HL-60 (cell line): ENCODE data around the gene MORN5.

Experiments
- GABPA ChIP-seq: IDR thresholded peaks from 2 replicates; pipeline ENCODE4 v1.6.1; 2012; ENCODE audit warnings: low read depth
- TF ChIP-seq, protein P1 (sequence below): IDR thresholded peaks from one replicate; pipeline ENCODE4 v1.5.1; 2011; ENCODE audit warnings: low read length, control low read depth, inconsistent platforms; ENCODE audit not compliant: insufficient read depth

GRCh38 chr9:122128969-122129343, 30.8 kb upstream of the MORN5 start:
- TF ChIP-seq GABPA, result no peak
- TF ChIP-seq, protein P1, sequence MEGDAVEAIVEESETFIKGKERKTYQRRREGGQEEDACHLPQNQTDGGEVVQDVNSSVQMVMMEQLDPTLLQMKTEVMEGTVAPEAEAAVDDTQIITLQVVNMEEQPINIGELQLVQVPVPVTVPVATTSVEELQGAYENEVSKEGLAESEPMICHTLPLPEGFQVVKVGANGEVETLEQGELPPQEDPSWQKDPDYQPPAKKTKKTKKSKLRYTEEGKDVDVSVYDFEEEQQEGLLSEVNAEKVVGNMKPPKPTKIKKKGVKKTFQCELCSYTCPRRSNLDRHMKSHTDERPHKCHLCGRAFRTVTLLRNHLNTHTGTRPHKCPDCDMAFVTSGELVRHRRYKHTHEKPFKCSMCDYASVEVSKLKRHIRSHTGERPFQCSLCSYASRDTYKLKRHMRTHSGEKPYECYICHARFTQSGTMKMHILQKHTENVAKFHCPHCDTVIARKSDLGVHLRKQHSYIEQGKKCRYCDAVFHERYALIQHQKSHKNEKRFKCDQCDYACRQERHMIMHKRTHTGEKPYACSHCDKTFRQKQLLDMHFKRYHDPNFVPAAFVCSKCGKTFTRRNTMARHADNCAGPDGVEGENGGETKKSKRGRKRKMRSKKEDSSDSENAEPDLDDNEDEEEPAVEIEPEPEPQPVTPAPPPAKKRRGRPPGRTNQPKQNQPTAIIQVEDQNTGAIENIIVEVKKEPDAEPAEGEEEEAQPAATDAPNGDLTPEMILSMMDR, result no peak
